ENCODE results near the gene VTCN1. TPM values are rescaled to one million over a fixed set of nuclear protein-coding genes. Genes with fewer than 3 reads are reported as not detected.

The VTCN1 gene
- total RNA-seq, 2 donors from 2014 or later, result 4.0 to 7.8 TPM

GRCh38 chr1:117215019-117215418 lies 4.3 kb upstream of the VTCN1 start:
- no peaks in the 10 kb centered on the region for H3K9me3 ChIP-seq
- no peak for DNase-seq (ENCODE audit: low spot score)
- H3K4me3 ChIP-seq, result no peak overlapping the region
- H3K36me3 ChIP-seq, result no peaks in the 10 kb centered on the region
- H3K27me3 ChIP-seq (replicated peaks; ENCODE audit: insufficient read depth), result no peaks in the 10 kb centered on the region
- intact Hi-C loops (cut with DNase I), result no loop called here
- H3K27ac ChIP-seq, result no peak overlapping the region
- H3K4me1 ChIP-seq (replicated peaks), result no peaks in the 10 kb centered on the region
- no peak for TF ChIP-seq CTCF (IDR thresholded peaks at IDR 0.05)
- TF ChIP-seq POLR2AphosphoS5 (IDR thresholded peaks at IDR 0.05), result no peak
- no peak for TF ChIP-seq POLR2A (IDR thresholded peaks at IDR 0.05)
- 77% methylated on average over 3 of the region's 3 CpGs for WGBS

GRCh38 chr1:117213046-117213445 lies 2.3 kb upstream of the VTCN1 start:
- Histone ChIP-seq H3K4me1 (replicated peaks) (no peaks in the 10 kb centered on the region), H3K27me3 (replicated peaks; ENCODE audit: insufficient read depth) (no peaks in the 10 kb centered on the region), H3K4me3 (no peak overlapping the region), H3K36me3 (no peaks in the 10 kb centered on the region), H3K27ac (no peak overlapping the region), H3K9me3 (no peaks in the 10 kb centered on the region)
- 99% methylated on average over 6 of the region's 6 CpGs for WGBS
- intact Hi-C loops (cut with DNase I), result no loop called here
- DNase-seq (ENCODE audit: low spot score), result no peak
- TF ChIP-seq POLR2A (IDR thresholded peaks at IDR 0.05) (no peak), POLR2AphosphoS5 (IDR thresholded peaks at IDR 0.05) (no peak), CTCF (IDR thresholded peaks at IDR 0.05) (no peak)

GRCh38 chr1:117210386-117210785 lies 341 bp downstream of the VTCN1 start:
- no peak overlapping the region for H3K4me3 ChIP-seq
- no peaks in the 10 kb centered on the region for H3K36me3 ChIP-seq
- no peak for DNase-seq (ENCODE audit: low spot score)
- intact Hi-C loops (cut with DNase I), result no loop called here
- H3K4me1 ChIP-seq (replicated peaks), result no peaks in the 10 kb centered on the region
- no peaks in the 10 kb centered on the region for H3K27me3 ChIP-seq (replicated peaks; ENCODE audit: insufficient read depth)
- H3K27ac ChIP-seq, result no peak overlapping the region
- 97% methylated on average over 4 of the region's 4 CpGs for WGBS
- TF ChIP-seq POLR2AphosphoS5 (IDR thresholded peaks at IDR 0.05) (no peak), POLR2A (IDR thresholded peaks at IDR 0.05) (no peak), CTCF (IDR thresholded peaks at IDR 0.05) (no peak)
- no peaks in the 10 kb centered on the region for H3K9me3 ChIP-seq

GRCh38 chr1:117209094-117209493 lies 1.6 kb downstream of the VTCN1 start:
- no peaks in the 10 kb centered on the region for H3K36me3 ChIP-seq
- no peak for DNase-seq (ENCODE audit: low spot score)
- no peak overlapping the region for H3K27ac ChIP-seq
- H3K27me3 ChIP-seq (replicated peaks; ENCODE audit: insufficient read depth), result no peaks in the 10 kb centered on the region
- H3K4me1 ChIP-seq (replicated peaks), result no peaks in the 10 kb centered on the region
- H3K9me3 ChIP-seq, result no peaks in the 10 kb centered on the region
- no peak overlapping the region for H3K4me3 ChIP-seq
- 44% methylated on average over 3 of the region's 3 CpGs for WGBS
- TF ChIP-seq POLR2A (IDR thresholded peaks at IDR 0.05) (no peak), POLR2AphosphoS5 (IDR thresholded peaks at IDR 0.05) (no peak), CTCF (IDR thresholded peaks at IDR 0.05) (no peak)
- intact Hi-C loops (cut with DNase I), result no loop called here

GRCh38 chr1:117208580-117208979 lies 2.1 kb downstream of the VTCN1 start:
- no peak for DNase-seq (ENCODE audit: low spot score)
- intact Hi-C loops (cut with DNase I), result no loop called here
- 77% methylated on average over 3 of the region's 3 CpGs for WGBS

More at GRCh38 chr1:117208580-117208979, 2.1 kb downstream of the VTCN1 start:
- H3K4me3 ChIP-seq, result no peak overlapping the region
- H3K9me3 ChIP-seq, result no peaks in the 10 kb centered on the region
- H3K36me3 ChIP-seq, result no peaks in the 10 kb centered on the region
- H3K27me3 ChIP-seq (replicated peaks; ENCODE audit: insufficient read depth), result no peaks in the 10 kb centered on the region
- no peaks in the 10 kb centered on the region for H3K4me1 ChIP-seq (replicated peaks)
- no peak overlapping the region for H3K27ac ChIP-seq
- TF ChIP-seq POLR2AphosphoS5 (IDR thresholded peaks at IDR 0.05), result no peak
- no peak for TF ChIP-seq CTCF (IDR thresholded peaks at IDR 0.05)
- no peak for TF ChIP-seq POLR2A (IDR thresholded peaks at IDR 0.05)

Measured in prostate gland (tissue), 2 donors.